ENCODE measurements around the gene SLC39A11.
"Not testable (repeated sequence)": the region's sequence is repeated elsewhere in the genome, so short reads cannot be mapped to it uniquely, and the experiment has no call there.

The SLC39A11 gene

DNA sequence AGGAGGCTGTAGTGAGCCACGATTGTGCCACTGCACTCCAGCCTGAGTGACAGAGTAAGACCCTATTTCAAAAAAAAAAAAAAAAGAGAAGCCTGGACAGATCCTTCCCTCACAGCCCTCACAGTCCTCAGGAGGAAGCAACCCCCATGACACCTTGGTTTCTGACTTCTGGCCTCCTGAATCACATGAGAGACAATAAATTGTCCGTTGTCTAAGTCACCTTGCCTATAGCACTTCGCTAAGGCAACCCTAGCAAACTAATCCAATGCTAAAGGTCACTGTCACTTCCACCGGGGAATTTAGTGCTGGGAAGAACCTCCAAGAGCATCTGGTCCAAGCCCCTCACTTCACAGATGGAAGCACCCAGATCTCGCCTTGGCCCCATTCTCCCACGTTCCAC, 18.9 kb upstream of the SLC39A11 start:
- Histone ChIP-seq H3K27me3 (ENCODE audit: control insufficient read depth, insufficient read depth, low read length, poor library complexity, severe bottlenecking) (no peaks in the 10 kb centered on the region), H3K4me1 (ENCODE audit: control insufficient read depth, insufficient read depth, low read length) (no peaks in the 10 kb centered on the region), H3K36me3 (ENCODE audit: control insufficient read depth, insufficient read depth, low read length) (no peaks in the 10 kb centered on the region), H3K27ac (ENCODE audit: insufficient read depth, low read depth, low read length, poor library complexity, severe bottlenecking) (no peak overlapping the region), H3K9me3 (ENCODE audit: control insufficient read depth, low read length) (no peaks in the 10 kb centered on the region), H3K4me3 (ENCODE audit: insufficient read depth, low read depth, low read length) (no peak overlapping the region)
- 90 to 94% methylated on average over 6 of the region's 6 CpGs for WGBS, 2 experiments

DNA sequence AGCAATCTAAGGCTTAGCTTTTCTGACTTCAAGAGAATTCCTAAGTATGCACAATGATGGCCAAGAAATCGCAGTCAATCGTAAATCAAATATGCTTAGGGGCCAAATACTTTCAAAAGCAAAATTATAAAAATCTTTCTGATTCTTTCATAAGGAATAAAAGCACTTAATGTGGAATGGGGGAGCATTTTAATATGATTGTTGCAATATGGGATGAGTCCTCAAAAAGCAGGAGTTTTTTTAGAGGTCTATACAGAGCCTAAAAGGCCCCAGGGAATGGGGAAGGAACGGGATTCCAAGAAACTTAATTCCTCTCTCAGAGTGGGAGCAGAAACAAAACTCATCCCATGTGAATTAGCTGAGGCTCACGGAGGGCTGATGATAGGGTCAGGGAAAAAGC, 14.7 kb upstream of the SLC39A11 start:
- WGBS, 2 experiments: 89 to 91% methylated on average over 3 to 4 of the region's 4 CpGs
- Histone ChIP-seq H3K4me3 (ENCODE audit: insufficient read depth, low read depth, low read length) (no peak overlapping the region), H3K36me3 (ENCODE audit: control insufficient read depth, insufficient read depth, low read length) (no peaks in the 10 kb centered on the region), H3K4me1 (ENCODE audit: control insufficient read depth, insufficient read depth, low read length) (no peaks in the 10 kb centered on the region), H3K27me3 (ENCODE audit: control insufficient read depth, insufficient read depth, low read length, poor library complexity, severe bottlenecking) (no peaks in the 10 kb centered on the region), H3K27ac (ENCODE audit: insufficient read depth, low read depth, low read length, poor library complexity, severe bottlenecking) (no peak overlapping the region), H3K9me3 (ENCODE audit: control insufficient read depth, low read length) (no peaks in the 10 kb centered on the region)

DNA sequence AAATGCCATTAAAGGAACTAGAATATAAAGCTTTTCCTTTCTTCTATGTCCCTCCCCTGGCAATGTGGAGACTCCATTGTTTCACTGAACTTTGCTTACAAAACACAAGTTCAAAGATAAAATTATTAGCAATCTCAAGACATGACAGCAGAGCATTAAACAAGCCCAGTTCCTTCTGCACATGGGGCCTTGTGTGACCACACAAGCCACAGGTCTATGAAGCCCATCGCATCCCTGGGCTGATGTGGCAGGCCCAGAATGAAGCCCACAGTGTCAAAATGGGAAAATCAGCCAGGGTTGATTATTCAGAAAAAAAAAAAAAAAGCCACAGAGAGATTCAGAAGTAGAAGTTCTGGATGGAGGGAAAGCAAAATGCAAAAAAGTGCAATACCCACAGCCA, 12.9 kb upstream of the SLC39A11 start:
- Histone ChIP-seq H3K9me3 (ENCODE audit: control insufficient read depth, low read length) (no peaks in the 10 kb centered on the region), H3K27me3 (ENCODE audit: control insufficient read depth, insufficient read depth, low read length, poor library complexity, severe bottlenecking) (no peaks in the 10 kb centered on the region), H3K36me3 (ENCODE audit: control insufficient read depth, insufficient read depth, low read length) (no peaks in the 10 kb centered on the region), H3K27ac (ENCODE audit: insufficient read depth, low read depth, low read length, poor library complexity, severe bottlenecking) (no peak overlapping the region), H3K4me1 (ENCODE audit: control insufficient read depth, insufficient read depth, low read length) (no peaks in the 10 kb centered on the region), H3K4me3 (ENCODE audit: insufficient read depth, low read depth, low read length) (no peak overlapping the region)
- WGBS, 2 experiments: 89 to 93% methylated on average over 1 of the region's 1 CpG

DNA sequence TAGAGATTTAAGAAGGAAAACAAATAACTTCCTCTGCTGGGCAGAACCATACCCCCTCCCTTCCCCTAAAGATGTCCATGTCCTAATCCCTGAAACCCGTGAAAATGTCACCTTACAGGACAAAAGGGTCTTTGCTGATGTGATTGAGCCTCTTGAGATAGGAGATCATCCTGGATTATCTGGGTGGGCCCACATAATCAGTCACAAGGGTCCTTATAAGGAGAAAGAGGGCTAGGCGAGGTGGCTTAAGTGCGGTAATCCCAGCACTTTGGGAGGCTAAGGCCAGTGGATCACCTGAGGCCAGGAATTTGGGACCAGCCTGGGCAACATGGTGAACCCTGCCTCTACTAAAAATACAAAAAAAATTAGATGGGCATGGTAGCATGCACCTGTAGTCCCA, 12.0 kb upstream of the SLC39A11 start:
- Histone ChIP-seq H3K9me3 (ENCODE audit: control insufficient read depth, low read length) (no peaks in the 10 kb centered on the region), H3K36me3 (ENCODE audit: control insufficient read depth, insufficient read depth, low read length) (no peaks in the 10 kb centered on the region), H3K4me3 (ENCODE audit: insufficient read depth, low read depth, low read length) (no peak overlapping the region), H3K27ac (ENCODE audit: insufficient read depth, low read depth, low read length, poor library complexity, severe bottlenecking) (no peak overlapping the region), H3K27me3 (ENCODE audit: control insufficient read depth, insufficient read depth, low read length, poor library complexity, severe bottlenecking) (no peaks in the 10 kb centered on the region), H3K4me1 (ENCODE audit: control insufficient read depth, insufficient read depth, low read length) (no peaks in the 10 kb centered on the region)
- 79 to 88% methylated on average over 3 of the region's 3 CpGs for WGBS, 2 experiments

DNA sequence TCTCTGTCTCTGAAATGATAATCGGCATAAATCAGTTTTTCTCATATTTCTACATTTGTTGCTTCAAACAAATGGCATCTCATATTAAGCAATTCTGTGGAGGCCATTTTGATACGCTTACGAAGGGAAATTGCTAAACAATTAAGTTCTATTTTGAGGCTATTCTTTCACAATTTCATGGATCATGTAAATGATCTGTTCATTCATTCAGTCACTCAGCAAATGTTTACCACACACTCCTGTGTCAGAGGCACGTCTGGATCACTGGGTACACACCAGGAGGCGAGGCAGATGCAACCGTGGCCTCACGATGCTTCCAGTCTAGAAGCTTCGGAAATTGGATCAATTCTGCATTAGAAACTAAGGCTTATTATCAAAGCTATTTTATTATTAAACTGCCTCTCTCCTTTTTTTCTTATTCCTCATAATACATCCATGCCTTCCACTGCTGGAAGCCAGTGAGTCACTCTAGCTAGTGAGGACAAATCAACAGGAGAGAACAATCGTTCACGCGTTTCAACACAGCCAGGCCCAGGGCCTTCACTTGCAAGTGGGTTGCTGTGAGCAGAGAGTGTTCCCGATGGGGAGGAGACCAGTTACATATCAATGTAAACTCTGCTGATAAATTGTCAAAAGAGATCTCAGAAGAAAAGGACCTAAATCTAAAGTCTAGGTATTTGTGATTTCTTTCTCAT, 11.3 kb upstream of the SLC39A11 start:
- H3K9me3 ChIP-seq (ENCODE audit: control insufficient read depth, low read length): no peaks in the 10 kb centered on the region
- no peaks in the 10 kb centered on the region for H3K36me3 ChIP-seq (ENCODE audit: control insufficient read depth, insufficient read depth, low read length)
- no peaks in the 10 kb centered on the region for H3K27me3 ChIP-seq (ENCODE audit: control insufficient read depth, insufficient read depth, low read length, poor library complexity, severe bottlenecking)
- no peak overlapping the region for H3K27ac ChIP-seq (ENCODE audit: insufficient read depth, low read depth, low read length, poor library complexity, severe bottlenecking)
- no peaks in the 10 kb centered on the region for H3K4me1 ChIP-seq (ENCODE audit: control insufficient read depth, insufficient read depth, low read length)
- H3K4me3 ChIP-seq (ENCODE audit: insufficient read depth, low read depth, low read length): no peak overlapping the region
- 93% methylated on average over 12 of the region's 12 CpGs for WGBS, 2 experiments

DNA sequence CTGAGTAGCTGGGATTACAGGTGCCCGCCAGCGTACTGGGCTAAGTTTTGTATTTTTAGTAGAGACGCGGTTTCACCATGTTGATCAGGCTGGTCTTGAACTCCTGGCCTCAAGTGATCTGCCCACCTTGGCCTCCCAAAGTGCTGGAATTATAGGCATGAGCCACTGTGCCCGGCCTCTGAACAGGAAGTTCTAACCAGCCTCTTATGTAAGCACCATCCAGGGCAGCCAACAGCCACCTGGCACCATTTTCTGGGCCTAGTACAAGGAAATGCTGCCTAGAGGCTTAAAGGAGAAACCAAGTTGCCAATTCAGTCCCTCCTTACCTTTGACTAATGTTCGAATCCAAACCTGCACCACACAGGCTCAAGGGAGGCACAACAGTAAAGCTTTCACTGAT, 8.5 kb upstream of the SLC39A11 start:
- WGBS, 2 experiments: 93 to 94% methylated on average over 6 of the region's 6 CpGs
- H3K4me1 ChIP-seq (ENCODE audit: control insufficient read depth, insufficient read depth, low read length): no peaks in the 10 kb centered on the region
- no peaks in the 10 kb centered on the region for H3K9me3 ChIP-seq (ENCODE audit: control insufficient read depth, low read length)
- no peak overlapping the region for H3K4me3 ChIP-seq (ENCODE audit: insufficient read depth, low read depth, low read length)
- no peaks in the 10 kb centered on the region for H3K36me3 ChIP-seq (ENCODE audit: control insufficient read depth, insufficient read depth, low read length)
- H3K27ac ChIP-seq (ENCODE audit: insufficient read depth, low read depth, low read length, poor library complexity, severe bottlenecking): no peak overlapping the region
- no peaks in the 10 kb centered on the region for H3K27me3 ChIP-seq (ENCODE audit: control insufficient read depth, insufficient read depth, low read length, poor library complexity, severe bottlenecking)

DNA sequence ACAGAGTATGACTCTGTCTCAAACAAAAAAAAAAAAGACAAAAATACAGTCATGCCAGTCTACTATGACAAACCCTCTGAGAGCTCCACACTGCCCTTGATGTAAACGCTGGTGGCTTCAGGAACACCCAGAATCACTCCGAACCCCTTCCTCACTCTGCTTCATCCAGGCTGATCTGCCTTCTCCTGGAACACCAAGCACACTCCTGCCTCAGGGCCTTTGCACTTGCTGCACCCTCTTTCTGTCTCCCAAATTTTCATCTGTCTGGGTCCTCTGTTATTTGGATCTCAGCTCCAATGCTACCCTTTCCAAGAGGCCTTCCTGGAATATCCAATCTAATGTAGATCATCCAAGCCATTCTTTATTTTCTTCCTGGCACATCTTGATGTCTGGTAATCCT, 7.9 kb upstream of the SLC39A11 start:
- 90 to 91% methylated on average over 2 of the region's 2 CpGs for WGBS, 2 experiments
- H3K27me3 ChIP-seq (ENCODE audit: control insufficient read depth, insufficient read depth, low read length, poor library complexity, severe bottlenecking): no peaks in the 10 kb centered on the region
- no peaks in the 10 kb centered on the region for H3K9me3 ChIP-seq (ENCODE audit: control insufficient read depth, low read length)
- no peaks in the 10 kb centered on the region for H3K36me3 ChIP-seq (ENCODE audit: control insufficient read depth, insufficient read depth, low read length)
- H3K4me1 ChIP-seq (ENCODE audit: control insufficient read depth, insufficient read depth, low read length): no peaks in the 10 kb centered on the region
- no peak overlapping the region for H3K4me3 ChIP-seq (ENCODE audit: insufficient read depth, low read depth, low read length)
- H3K27ac ChIP-seq (ENCODE audit: insufficient read depth, low read depth, low read length, poor library complexity, severe bottlenecking): no peak overlapping the region

DNA sequence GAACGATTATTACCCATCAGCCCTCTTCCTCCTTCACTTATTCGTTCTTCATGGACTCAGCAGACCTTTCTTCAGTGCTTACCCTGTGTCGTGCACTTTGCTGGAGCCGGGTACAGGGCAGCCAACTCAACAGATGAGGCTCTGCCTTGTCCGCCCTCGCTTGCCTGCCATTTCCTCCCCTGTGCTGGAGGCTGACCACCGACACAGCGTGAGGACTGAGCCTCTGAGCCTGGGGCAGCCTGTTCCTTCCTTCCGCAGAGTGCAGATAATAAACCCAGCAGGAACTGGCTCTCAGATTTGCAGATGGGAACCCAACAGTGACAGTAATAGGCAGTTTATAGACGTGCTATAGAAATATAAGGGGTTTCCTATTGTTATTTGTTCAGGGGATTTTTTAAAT, 7.0 kb upstream of the SLC39A11 start:
- H3K4me3 ChIP-seq (ENCODE audit: insufficient read depth, low read depth, low read length): no peak overlapping the region
- H3K9me3 ChIP-seq (ENCODE audit: control insufficient read depth, low read length): no peaks in the 10 kb centered on the region
- H3K4me1 ChIP-seq (ENCODE audit: control insufficient read depth, insufficient read depth, low read length): no peaks in the 10 kb centered on the region
- no peaks in the 10 kb centered on the region for H3K27me3 ChIP-seq (ENCODE audit: control insufficient read depth, insufficient read depth, low read length, poor library complexity, severe bottlenecking)
- 84 to 85% methylated on average over 9 to 10 of the region's 10 CpGs for WGBS, 2 experiments
- no peak overlapping the region for H3K27ac ChIP-seq (ENCODE audit: insufficient read depth, low read depth, low read length, poor library complexity, severe bottlenecking)
- H3K36me3 ChIP-seq (ENCODE audit: control insufficient read depth, insufficient read depth, low read length): no peaks in the 10 kb centered on the region

DNA sequence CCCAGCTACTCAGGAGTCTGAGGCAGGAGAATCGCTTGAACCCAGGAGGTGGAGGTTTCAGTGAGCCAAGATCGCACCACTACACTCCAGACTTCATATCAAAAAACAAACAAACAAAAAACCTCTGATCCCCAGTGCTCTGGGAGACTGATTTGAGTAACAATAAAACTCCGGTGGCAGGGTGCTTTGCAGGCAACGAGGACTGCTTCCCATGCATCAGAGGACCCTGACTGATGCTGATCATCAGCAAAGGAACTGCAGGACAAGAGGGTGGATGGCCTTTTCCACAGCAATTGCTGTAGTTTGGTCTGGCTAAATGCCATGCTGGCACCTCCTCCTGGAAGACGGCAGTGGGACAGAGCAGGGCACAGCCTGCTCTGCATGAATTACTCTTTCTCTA, 6.4 kb upstream of the SLC39A11 start:
- Histone ChIP-seq H3K9me3 (ENCODE audit: control insufficient read depth, low read length) (no peaks in the 10 kb centered on the region), H3K4me3 (ENCODE audit: insufficient read depth, low read depth, low read length) (no peak overlapping the region), H3K27me3 (ENCODE audit: control insufficient read depth, insufficient read depth, low read length, poor library complexity, severe bottlenecking) (no peaks in the 10 kb centered on the region), H3K27ac (ENCODE audit: insufficient read depth, low read depth, low read length, poor library complexity, severe bottlenecking) (no peak overlapping the region), H3K36me3 (ENCODE audit: control insufficient read depth, insufficient read depth, low read length) (no peaks in the 10 kb centered on the region), H3K4me1 (ENCODE audit: control insufficient read depth, insufficient read depth, low read length) (no peaks in the 10 kb centered on the region)
- 63 to 74% methylated on average over 5 of the region's 5 CpGs for WGBS, 2 experiments

DNA sequence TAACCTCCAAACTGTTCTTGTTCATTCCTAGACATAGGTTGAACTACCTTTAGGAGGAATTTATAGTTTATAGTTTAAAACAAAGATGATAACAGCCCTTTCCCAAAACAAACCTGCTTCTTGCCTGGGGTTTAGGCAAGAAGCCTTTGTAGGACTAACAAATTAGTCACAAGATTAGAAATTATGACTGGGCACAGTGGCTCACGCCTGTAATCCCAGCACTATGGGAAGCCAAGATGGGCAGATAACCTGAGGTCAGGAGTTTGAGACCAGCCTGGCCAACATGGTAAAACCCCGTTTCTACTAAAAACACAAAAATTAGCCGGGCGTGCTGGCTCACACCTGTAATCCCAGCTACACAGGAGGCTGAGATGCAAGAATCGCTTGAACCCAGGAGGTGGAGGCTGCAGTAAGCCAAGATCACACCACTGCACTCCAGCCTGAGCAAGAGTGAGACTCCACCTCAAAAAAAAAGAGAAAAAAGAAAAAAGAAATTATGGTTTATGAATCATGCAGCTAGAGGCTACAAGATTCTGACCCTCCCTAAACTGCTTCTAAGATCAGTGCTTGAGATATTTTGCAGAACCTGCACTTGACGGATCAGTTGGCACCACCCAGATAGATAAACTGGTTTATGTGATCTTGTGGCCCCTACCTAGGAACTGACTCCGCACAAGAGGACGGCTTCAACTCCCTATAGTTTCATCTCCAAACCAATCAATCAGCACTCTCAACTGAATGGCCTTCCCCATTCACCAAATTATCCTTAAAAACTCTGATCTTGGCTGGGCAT, 5.7 kb upstream of the SLC39A11 start:
- not testable (repeated sequence) for H3K36me3 ChIP-seq (ENCODE audit: control insufficient read depth, insufficient read depth, low read length); H3K9me3 ChIP-seq (ENCODE audit: control insufficient read depth, low read length); H3K4me1 ChIP-seq (ENCODE audit: control insufficient read depth, insufficient read depth, low read length); H3K27ac ChIP-seq (ENCODE audit: insufficient read depth, low read depth, low read length, poor library complexity, severe bottlenecking); H3K27me3 ChIP-seq (ENCODE audit: control insufficient read depth, insufficient read depth, low read length, poor library complexity, severe bottlenecking); H3K4me3 ChIP-seq (ENCODE audit: insufficient read depth, low read depth, low read length)
- WGBS, 2 experiments: 91 to 96% methylated on average over 8 of the region's 8 CpGs
